IPS DF 4.7 (cell line): ENCODE data around the gene GNAL.

Experiments
- DNase-seq: peaks from one replicate; pipeline ENCODE4 v3.0.0-alpha.2; 2013; ENCODE audit warnings: low spot score; ENCODE audit errors: extremely low read depth

GNAL gene

DNA sequence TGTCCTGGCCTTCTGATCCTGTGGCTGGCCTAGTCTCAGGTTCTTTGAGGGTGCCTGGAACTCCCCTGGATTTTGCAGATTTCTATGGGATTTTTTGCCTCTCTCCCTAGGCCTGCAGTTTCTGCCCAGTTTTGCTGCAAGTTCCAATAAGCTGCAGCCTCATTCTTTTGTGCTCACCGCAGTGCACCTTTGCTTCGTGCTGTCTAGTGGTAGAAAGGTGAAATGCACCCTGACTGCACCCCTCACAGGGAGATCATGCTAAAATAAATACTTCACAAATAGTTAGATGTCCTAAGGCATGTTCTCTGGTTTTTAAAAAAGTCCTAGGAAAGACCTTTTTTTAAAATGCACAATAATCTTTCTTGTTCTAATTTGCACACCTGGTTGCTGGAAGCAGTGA is 72.5 kb downstream of the GNAL start:
- DNase-seq: no peak

- DNase-seq: no peak
Measured at GRCh38 chr18:11762429-11762828, 73.4 kb downstream of the GNAL start.

DNA sequence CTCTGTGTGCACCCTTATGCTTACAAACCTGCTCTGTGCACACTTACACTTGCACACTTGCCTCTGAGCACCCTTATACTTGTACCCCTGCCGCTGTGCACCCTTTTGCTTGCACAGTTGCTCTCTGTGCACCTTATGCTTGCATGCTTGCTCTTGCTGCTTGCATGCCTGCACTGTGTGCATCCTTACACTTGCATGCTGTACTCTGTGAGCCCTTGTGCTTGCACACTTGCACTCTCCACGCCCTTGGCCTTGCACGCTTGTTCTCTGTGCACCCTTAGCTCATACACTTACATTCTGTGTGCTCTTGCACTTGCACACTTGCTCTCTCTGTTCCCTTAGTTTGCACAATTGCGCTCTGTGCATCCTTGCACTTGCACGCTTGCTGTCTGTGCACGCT is 78.3 kb downstream of the GNAL start:
- DNase-seq: no peak

GRCh38 chr18:11767935-11768334 is 78.9 kb downstream of the GNAL start:
- no peak for DNase-seq

- DNase-seq: no peak
Measured at GRCh38 chr18:11775436-11776174, 86.5 kb downstream of the GNAL start.

- no peak for DNase-seq
Measured at GRCh38 chr18:11780042-11780441, 91.0 kb downstream of the GNAL start.

DNA sequence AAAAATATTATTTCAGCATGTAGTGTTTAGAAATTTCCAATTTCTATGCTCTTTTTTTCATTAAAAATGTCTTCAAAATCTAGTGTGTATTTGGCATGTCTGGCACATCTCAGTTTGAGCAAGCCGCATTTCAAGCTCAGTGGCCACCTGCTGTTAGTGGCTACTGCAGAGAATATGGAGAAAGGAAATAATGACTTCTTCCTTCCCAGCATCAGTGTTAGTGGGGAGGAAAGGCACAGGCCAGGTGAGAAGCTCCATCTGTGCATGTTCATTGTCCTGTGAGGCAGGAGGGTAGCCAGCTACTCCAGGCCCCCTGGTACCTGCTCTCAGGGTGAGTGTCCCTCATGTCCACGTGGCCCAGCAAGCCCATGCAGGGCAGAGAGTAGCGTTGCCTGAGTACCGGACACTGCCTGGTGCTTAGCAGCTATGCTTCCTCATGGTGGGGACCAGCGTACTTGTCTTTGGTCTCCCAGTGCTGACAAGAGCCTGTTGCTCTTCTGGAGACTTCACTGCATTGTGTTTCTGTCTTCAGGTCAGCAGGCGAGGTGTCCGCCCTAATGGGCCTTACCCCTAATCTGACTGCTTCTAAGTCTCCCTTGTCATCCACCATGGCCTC is 94.8 kb downstream of the GNAL start:
- no peak for DNase-seq

DNA sequence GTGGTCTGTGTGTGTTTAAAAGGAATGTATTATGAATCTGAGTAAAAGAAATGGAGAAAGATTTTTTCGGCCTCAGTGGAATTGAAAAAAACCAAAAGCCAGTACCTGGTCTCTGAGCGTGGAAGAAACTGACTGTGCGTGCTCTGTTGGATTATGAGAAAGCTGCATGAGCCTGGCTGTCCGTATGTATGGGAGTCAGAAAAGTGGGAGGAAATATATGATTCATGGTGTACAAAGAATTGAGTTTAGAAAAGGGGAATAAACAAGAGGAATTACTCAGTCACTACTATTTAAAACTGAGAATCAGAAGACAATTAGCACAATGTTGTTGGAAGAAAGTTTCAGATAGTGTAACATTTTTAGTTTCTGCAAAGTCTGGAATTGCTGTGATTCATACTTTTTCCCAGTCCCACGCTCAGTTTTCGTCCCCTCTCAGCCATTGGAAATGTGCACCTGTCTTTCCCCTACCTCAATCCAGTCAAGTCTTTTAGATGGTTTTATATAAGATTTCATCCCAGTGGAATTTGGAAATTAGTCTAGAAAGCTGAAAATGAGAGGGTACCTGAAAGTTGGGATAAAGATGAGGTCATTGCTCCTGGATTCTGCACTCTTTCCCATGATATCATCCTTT is 95.7 kb downstream of the GNAL start:
- DNase-seq: no peak

DNA sequence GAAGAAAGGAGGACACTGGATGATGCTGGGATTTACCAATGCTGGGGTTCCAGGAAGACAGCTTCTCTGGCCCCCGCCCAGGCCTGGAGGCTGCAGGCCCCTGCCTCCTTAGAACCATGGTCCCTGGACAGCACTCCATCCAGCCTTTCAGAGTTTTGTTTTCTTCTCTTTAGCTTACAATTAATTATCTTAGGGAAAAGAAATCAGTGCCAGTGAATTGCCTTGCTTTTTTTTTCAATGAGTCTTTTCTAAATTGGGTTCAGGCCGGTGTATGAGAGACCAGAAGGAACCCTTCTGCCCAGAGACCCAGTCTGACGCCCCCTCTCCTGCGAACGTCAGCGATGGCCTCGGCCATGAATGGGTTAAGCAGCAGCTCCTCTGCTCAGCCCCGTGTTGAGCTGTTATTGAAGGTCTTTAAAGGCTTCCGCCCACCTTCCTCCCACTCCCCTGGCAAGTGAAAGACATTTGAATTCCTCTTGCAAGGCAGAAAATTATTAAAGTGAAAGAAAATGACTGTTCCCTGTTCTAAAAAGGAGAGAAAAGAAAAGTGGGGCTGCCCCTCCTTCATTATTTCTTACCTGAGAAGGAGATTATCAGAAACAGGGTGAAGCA is 96.5 kb downstream of the GNAL start:
- DNase-seq: no peak

GRCh38 chr18:11789716-11790510 is 100.8 kb downstream of the GNAL start:
- no peak for DNase-seq

- no peak for DNase-seq
Measured at GRCh38 chr18:11791131-11791530, 102.1 kb downstream of the GNAL start.

DNA sequence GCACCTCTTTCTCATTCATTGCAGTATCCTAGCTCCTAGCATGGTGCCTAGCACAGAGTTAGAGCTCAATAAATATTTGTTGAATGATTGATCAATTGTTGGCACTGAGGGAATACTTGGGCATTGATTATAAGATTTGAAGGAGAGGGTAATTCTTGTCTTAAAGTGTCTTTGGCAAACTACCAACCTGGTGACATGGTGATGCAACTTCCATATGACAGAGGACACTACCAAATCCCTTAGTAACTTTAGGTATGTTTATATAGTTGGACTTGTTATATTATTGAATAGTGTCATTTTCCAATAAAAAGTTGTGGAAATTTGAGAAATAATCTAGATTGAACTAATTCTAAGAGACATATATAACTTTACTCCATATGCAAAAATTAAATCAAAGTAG is 103.6 kb downstream of the GNAL start:
- DNase-seq: no peak

DNA sequence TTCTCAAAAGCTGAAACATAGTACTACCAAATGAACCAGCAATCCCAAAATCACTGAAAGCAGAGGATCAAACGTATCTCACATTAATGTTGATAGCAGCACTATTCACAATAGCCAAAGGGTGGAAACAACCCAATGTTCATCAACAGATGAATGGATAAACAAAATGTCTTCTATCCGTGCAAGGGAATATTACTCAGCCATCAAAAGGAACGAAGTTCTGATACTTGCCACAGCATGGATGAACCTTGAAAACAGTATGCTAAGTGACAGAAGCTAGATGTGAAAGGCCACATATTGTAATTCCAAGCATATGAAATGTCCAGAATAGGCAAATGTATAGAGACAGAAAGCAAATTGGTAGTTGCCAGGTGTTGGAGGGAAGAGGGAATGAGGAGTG is 105.1 kb downstream of the GNAL start:
- DNase-seq: no peak

DNA sequence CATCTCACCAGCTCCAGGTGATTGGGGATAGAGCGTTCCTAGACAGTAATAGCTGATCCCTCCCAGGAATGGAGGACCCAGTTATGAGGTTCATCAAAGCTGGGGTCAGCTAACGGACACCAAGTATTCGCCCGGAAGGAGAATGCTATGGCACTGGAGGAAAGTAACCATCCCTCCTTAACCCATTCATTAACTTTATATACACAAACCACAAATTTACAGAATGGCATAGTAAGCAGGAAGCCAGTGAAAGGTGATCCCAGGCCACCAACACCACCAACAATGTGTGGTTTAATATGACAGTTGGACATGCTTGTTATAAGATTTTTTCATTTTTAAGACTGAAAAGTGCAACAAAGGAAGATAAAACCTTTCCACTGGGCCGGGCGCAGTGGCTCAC is 106.9 kb downstream of the GNAL start:
- no peak for DNase-seq

DNA sequence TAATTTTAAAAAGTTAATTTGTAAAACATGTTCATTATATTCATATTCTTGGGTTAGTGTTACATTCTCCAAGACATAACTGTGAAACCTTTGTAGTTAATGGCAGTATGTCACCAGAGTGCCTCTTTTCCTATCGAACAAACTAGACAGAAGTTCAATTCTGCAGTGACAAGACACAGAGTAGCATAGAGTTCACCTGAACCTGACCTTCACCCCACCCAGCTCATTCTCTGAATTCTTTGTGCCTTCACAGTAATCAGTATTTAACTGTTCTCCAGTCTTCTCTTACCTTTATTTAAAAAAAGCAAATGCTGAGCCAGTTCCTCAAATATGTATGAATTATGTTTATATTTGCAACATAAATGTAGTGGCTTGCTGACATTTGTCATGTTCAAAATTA is 109.2 kb downstream of the GNAL start:
- DNase-seq: no peak

- DNase-seq: no peak
Measured at GRCh38 chr18:11799066-11799465, 110.0 kb downstream of the GNAL start.

DNA sequence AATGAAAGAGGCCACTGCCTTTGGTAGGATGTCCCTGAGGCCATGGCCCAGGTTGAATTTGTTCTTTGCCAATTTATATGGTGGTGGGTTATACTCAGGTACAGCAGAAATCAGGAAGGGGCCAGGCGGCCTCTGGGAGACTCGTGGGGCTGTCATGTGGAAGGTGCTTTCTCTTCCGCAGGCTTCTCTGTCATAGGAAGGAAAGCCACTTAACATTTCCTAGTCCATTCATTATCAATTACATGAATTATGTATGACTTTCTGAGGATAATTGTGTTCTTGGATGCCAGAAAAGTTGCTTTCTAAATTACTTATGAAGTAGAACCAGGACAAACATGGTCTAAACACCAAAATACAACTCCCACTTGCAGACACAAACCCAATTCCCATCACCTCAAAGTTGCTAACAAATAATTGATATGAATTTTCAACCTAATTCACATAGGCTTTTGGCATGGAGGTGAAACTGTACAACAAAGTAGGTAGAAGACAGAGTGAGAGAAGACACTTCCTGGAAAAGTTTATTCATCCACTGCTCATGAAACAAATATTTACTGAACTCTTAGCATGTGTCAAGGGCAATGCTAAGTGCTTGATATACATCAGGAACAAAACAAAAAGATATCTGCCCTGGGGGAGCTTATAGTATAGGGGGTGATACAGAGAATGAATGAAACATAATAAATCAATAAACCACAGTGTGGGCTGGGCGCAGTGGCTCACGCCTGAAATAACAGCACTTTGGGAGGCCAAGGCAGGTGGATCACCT is 111.7 kb downstream of the GNAL start:
- DNase-seq: no peak

- DNase-seq: no peak
Measured at GRCh38 chr18:11801573-11801972, 112.5 kb downstream of the GNAL start.

- no peak for DNase-seq
Measured at GRCh38 chr18:11802158-11802557, 113.1 kb downstream of the GNAL start.

GRCh38 chr18:11802586-11802985 is 113.5 kb downstream of the GNAL start:
- DNase-seq: no peak

DNA sequence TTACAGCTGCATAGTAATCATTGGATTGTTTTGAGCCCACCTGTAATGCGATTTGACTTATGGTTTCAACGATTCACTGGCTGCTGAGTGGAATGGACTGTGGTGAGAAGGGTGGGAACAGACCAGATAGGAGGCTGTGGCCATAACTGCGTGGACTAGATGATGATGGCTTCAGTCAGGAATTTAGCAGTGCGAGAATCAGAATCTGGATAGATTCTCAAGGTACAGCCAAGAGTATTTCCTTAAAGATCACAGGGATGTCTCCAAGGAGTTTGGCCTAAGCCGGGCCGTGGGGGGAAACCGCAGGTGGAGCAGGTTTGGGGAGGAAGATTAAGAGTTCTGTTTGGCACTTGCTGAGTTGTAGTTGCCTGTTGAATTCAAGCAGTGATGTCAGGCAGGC is 118.2 kb downstream of the GNAL start:
- DNase-seq: no peak
